ENCODE measurements around the gene MAP4K3. TPM values are rescaled to one million over a fixed set of nuclear protein-coding genes. Genes with fewer than 3 reads are reported as not detected.

The MAP4K3 gene
- total and polyA plus RNA-seq, 2 of the 8 experiments (the other 6 are each of a cell fraction or from before 2014, with no cell fraction given): 11.4 to 63.0 TPM

GRCh38 chr2:39368376-39368775 is 68.7 kb downstream of the MAP4K3 start (continued):
- no peak for TF ChIP-seq CHD7 (IDR thresholded peaks at IDR 0.05; ENCODE audit: insufficient replicate concordance, low read length)
- TF ChIP-seq TBP (IDR thresholded peaks at IDR 0.05; ENCODE audit: low read depth, low read length): no peak
- TF ChIP-seq SIN3A (conservative IDR thresholded peaks at IDR 0.05 in 1 of 2, IDR thresholded peaks at IDR 0.05 in 1 of 2; ENCODE audit: low read depth in 1 of 2, low read length in 2 of 2): no peak
- TF ChIP-seq PHF8 (conservative IDR thresholded peaks at IDR 0.05; ENCODE audit: low read depth, low read length): no peak
- TF ChIP-seq RNF2 (IDR thresholded peaks at IDR 0.05; ENCODE audit: borderline replicate concordance, low read depth, low read length, missing control alignments, poor library complexity, severe bottlenecking): no peak
- no peak for TF ChIP-seq CREB1 (IDR thresholded peaks at IDR 0.05)
- no peak for TF ChIP-seq ASH2L (IDR thresholded peaks at IDR 0.05; ENCODE audit: low read length)
- no peak for TF ChIP-seq JUND (IDR thresholded peaks at IDR 0.05; ENCODE audit: low read length)
- no peak for TF ChIP-seq CHD1 (IDR thresholded peaks at IDR 0.05; ENCODE audit: low read depth, low read length)
- TF ChIP-seq SP4 (IDR thresholded peaks at IDR 0.05; ENCODE audit: low read length): no peak
- no peak for TF ChIP-seq RFX5 (IDR thresholded peaks at IDR 0.05; ENCODE audit: borderline replicate concordance, low read depth, low read length)
- no peak for TF ChIP-seq GABPA (IDR thresholded peaks at IDR 0.05; ENCODE audit: borderline replicate concordance, insufficient read depth, low read length)
